Measurements from ENCODE around the gene SERPINB10. TPM values are rescaled to one million over a fixed set of nuclear protein-coding genes. Genes with fewer than 3 reads are reported as not detected.

Gene SERPINB10
- total RNA-seq, 1 experiment from 2014 or later, result not detected

DNA sequence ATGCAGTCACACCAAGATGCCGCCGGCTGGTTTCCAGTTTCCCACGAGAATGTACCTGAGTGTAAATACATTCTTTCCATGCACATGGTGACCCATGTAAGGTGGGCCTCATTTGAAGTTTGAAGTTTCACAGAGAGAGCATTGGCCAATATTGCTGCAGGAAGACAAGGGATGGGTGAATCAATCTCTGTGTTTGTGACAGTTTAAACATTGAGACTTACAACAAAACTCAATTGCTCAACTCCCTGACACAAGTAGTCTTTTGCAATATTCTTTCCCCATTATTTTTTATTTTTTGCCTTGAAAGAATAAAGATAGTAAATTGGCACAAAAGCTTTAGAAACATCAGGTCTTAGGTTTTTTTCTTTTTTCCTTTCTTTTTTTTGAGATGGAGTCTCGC, 15.2 kb upstream of the SERPINB10 start:
- H3K4me1 Mint-ChIP-seq (ENCODE audit: low read depth, unreplicated experiment), result no peaks in the 10 kb centered on the region
- Histone ChIP-seq H3K27me3 (replicated peaks; ENCODE audit: control insufficient read depth, insufficient read depth, low read length) (no peaks in the 10 kb centered on the region), H3K9me3 (no peaks in the 10 kb centered on the region), H3K36me3 (ENCODE audit: control insufficient read depth, insufficient read depth, low read length) (no peaks in the 10 kb centered on the region), H3K4me3 (ENCODE audit: low read depth, low read length) (no peak overlapping the region), H3K4me1 (no peaks in the 10 kb centered on the region)
- no peak overlapping the region for H3K27ac Mint-ChIP-seq (ENCODE audit: unreplicated experiment)
- POLR2A ChIA-PET, result no interaction called here
- no peaks in the 10 kb centered on the region for H3K27me3 Mint-ChIP-seq (ENCODE audit: insufficient read depth, unreplicated experiment)
- no peaks in the 10 kb centered on the region for H3K9me3 Mint-ChIP-seq (ENCODE audit: unreplicated experiment)
- no peaks in the 10 kb centered on the region for H3K36me3 Mint-ChIP-seq (ENCODE audit: insufficient read depth, unreplicated experiment)
- H3K4me3 Mint-ChIP-seq (ENCODE audit: unreplicated experiment), result no peak overlapping the region
- DNase-seq, result no peak
- CTCF ChIA-PET, result no interaction called here
- intact Hi-C loops (cut with micrococcal nuclease; ENCODE audit: unreplicated experiment), result no loop called here
- BruUV-seq (replicated peaks), result no TSS peak
- TF ChIP-seq, protein P1, sequence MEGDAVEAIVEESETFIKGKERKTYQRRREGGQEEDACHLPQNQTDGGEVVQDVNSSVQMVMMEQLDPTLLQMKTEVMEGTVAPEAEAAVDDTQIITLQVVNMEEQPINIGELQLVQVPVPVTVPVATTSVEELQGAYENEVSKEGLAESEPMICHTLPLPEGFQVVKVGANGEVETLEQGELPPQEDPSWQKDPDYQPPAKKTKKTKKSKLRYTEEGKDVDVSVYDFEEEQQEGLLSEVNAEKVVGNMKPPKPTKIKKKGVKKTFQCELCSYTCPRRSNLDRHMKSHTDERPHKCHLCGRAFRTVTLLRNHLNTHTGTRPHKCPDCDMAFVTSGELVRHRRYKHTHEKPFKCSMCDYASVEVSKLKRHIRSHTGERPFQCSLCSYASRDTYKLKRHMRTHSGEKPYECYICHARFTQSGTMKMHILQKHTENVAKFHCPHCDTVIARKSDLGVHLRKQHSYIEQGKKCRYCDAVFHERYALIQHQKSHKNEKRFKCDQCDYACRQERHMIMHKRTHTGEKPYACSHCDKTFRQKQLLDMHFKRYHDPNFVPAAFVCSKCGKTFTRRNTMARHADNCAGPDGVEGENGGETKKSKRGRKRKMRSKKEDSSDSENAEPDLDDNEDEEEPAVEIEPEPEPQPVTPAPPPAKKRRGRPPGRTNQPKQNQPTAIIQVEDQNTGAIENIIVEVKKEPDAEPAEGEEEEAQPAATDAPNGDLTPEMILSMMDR (IDR thresholded peaks at IDR 0.05; ENCODE audit: insufficient read depth in 1 of 2, low read depth in 1 of 2, low read length in 1 of 2, severe bottlenecking in 1 of 2, unreplicated experiment in 1 of 2), result no peak

DNA sequence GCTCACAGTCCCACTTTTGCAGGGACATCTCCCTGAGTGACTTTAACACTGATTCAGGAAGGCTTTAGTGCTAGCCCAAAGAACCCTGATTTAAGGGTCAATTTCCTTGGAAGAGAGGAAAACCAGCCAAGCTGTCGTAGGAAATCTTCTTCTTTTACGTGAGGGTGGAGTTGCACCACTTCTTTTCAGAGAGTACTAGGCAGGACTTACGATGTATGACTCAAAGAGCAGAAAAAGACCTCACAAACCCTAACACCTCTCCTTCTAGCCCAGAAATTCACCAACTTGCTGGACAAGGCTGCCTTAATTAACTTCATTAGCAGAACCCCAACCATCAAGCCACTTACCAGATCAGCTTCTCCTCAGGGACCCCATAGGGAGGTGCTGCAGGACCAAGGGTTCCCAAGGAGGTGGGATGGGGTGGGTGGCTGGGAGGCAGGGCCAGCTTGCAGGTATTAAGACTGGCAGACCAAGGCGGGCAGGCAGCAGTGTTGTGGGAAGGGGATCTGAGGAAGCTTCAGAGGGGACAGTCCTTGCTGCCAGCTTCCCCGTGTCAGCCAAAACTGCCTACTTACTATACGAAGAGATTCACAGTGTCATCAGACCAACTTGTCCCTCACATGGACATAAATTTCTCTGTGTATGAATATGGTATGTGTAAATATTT, 13.5 kb upstream of the SERPINB10 start:
- no peaks in the 10 kb centered on the region for H3K36me3 ChIP-seq (ENCODE audit: control insufficient read depth, insufficient read depth, low read length)
- intact Hi-C loops (cut with micrococcal nuclease; ENCODE audit: unreplicated experiment), result no loop called here
- CTCF ChIA-PET, result interaction anchor here (1.1 kb wide), 1 partner anchor 42 kb away, joined by 3 read pairs; no protein-coding TSS in a partner anchor

DNA sequence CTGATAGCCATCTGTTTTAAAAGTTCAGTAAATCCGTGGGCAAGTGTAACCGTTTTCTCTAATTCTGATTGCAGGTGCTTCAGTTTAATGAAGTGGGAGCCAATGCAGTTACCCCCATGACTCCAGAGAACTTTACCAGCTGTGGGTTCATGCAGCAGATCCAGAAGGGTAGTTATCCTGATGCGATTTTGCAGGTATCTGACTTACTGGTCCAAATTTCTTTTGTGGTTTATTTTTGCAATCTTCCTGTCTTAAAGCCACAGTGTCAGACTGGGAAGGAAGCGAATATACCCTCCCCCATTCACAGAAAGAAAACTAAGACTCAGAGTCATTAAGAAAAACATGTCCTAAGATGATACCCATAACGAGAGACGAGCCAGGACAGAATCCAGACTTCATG, 12.6 kb upstream of the SERPINB10 start:
- no peaks in the 10 kb centered on the region for H3K36me3 ChIP-seq (ENCODE audit: control insufficient read depth, insufficient read depth, low read length)
- ChIA-PET POLR2A (no interaction called here), CTCF (no interaction called here)
- Mint-ChIP-seq H3K4me1 (ENCODE audit: low read depth, unreplicated experiment) (no peaks in the 10 kb centered on the region), H3K27ac (ENCODE audit: unreplicated experiment) (no peak overlapping the region), H3K27me3 (ENCODE audit: insufficient read depth, unreplicated experiment) (no peaks in the 10 kb centered on the region), H3K4me3 (ENCODE audit: unreplicated experiment) (no peak overlapping the region), H3K36me3 (ENCODE audit: insufficient read depth, unreplicated experiment) (no peaks in the 10 kb centered on the region), H3K9me3 (ENCODE audit: unreplicated experiment) (no peaks in the 10 kb centered on the region)
- no peak for DNase-seq
- H3K4me1 ChIP-seq, result no peaks in the 10 kb centered on the region
- no peaks in the 10 kb centered on the region for H3K27me3 ChIP-seq (replicated peaks; ENCODE audit: control insufficient read depth, insufficient read depth, low read length)
- H3K4me3 ChIP-seq (ENCODE audit: low read depth, low read length), result no peak overlapping the region
- intact Hi-C loops (cut with micrococcal nuclease; ENCODE audit: unreplicated experiment), result no loop called here
- H3K9me3 ChIP-seq, result no peaks in the 10 kb centered on the region
- BruUV-seq (replicated peaks), result no TSS peak
- TF ChIP-seq, protein P1 (IDR thresholded peaks at IDR 0.05; ENCODE audit: insufficient read depth in 1 of 2, low read depth in 1 of 2, low read length in 1 of 2, severe bottlenecking in 1 of 2, unreplicated experiment in 1 of 2), result no peak

More for the DNA sequence above, 13.5 kb upstream of the SERPINB10 start:
- Mint-ChIP-seq H3K4me1 (ENCODE audit: low read depth, unreplicated experiment) (no peaks in the 10 kb centered on the region), H3K27ac (ENCODE audit: unreplicated experiment) (no peak overlapping the region), H3K4me3 (ENCODE audit: unreplicated experiment) (no peak overlapping the region), H3K9me3 (ENCODE audit: unreplicated experiment) (no peaks in the 10 kb centered on the region), H3K36me3 (ENCODE audit: insufficient read depth, unreplicated experiment) (no peaks in the 10 kb centered on the region), H3K27me3 (ENCODE audit: insufficient read depth, unreplicated experiment) (no peaks in the 10 kb centered on the region)
- Histone ChIP-seq H3K27me3 (replicated peaks; ENCODE audit: control insufficient read depth, insufficient read depth, low read length) (no peaks in the 10 kb centered on the region), H3K4me3 (ENCODE audit: low read depth, low read length) (no peak overlapping the region), H3K9me3 (no peaks in the 10 kb centered on the region), H3K4me1 (no peaks in the 10 kb centered on the region)
- BruUV-seq (replicated peaks), result no TSS peak
- TF ChIP-seq, protein P1 (IDR thresholded peaks at IDR 0.05; ENCODE audit: insufficient read depth in 1 of 2, low read depth in 1 of 2, low read length in 1 of 2, severe bottlenecking in 1 of 2, unreplicated experiment in 1 of 2), result no peak
- no peak for DNase-seq
- POLR2A ChIA-PET, result no interaction called here

Measured in Caco-2 (cell line).